AG09309 (cell line): ENCODE results near the gene TSPAN6.

Experiments used
- DNase-seq: peaks from one replicate; pipeline ENCODE4 v3.0.0-alpha.2; 2010; ENCODE audit warnings: low read depth
- H3K4me3 ChIP-seq: 2 replicates; pipeline ENCODE4 v1.5.1; 2011; ENCODE audit warnings: mild to moderate bottlenecking, low read depth, low read length, moderate library complexity; ENCODE audit not compliant: control insufficient read depth
- TF ChIP-seq, protein P1 (sequence below): IDR thresholded peaks from 2 replicates; pipeline ENCODE4 v1.5.1; 2011; ENCODE audit warnings: mild to moderate bottlenecking, low read depth, low read length, inconsistent platforms; ENCODE audit not compliant: insufficient read depth, control insufficient read depth; ENCODE audit errors: missing control alignments

Gene TSPAN6

GRCh38 chrX:100643212-100643611, 6.6 kb upstream of the TSPAN6 start:
- H3K4me3 ChIP-seq = no peak overlapping the region
- no peak for DNase-seq
- TF ChIP-seq, protein P1, sequence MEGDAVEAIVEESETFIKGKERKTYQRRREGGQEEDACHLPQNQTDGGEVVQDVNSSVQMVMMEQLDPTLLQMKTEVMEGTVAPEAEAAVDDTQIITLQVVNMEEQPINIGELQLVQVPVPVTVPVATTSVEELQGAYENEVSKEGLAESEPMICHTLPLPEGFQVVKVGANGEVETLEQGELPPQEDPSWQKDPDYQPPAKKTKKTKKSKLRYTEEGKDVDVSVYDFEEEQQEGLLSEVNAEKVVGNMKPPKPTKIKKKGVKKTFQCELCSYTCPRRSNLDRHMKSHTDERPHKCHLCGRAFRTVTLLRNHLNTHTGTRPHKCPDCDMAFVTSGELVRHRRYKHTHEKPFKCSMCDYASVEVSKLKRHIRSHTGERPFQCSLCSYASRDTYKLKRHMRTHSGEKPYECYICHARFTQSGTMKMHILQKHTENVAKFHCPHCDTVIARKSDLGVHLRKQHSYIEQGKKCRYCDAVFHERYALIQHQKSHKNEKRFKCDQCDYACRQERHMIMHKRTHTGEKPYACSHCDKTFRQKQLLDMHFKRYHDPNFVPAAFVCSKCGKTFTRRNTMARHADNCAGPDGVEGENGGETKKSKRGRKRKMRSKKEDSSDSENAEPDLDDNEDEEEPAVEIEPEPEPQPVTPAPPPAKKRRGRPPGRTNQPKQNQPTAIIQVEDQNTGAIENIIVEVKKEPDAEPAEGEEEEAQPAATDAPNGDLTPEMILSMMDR = no peak

DNA sequence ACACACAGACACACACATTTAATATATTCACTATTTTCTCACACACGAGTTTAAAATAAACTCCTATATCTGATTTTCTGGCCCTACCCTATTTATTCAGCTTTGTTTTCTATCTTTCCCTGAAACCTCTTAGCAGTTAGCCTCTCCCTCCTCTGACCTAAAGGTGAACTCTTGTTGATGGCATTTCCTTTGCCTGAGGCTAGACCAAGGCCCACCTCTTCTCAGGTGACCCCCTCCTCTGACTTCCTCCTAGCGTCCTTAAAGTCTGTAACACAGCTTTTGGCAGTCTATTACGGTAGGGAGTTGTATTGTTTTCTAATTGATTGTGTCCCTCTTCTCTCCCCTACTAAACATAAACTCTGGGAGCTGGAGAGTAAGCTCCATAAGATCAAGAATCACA, 5.7 kb upstream of the TSPAN6 start:
- TF ChIP-seq, protein P1 = no peak
- no peak overlapping the region for H3K4me3 ChIP-seq

GRCh38 chrX:100635989-100636320, 651 bp downstream of the TSPAN6 start:
- peak overlapping the region; percentile 71 for H3K4me3 ChIP-seq
- TF ChIP-seq, protein P1 = no peak
- DNase-seq = no peak

More for the DNA sequence above, 5.7 kb upstream of the TSPAN6 start:
- DNase-seq = no peak

DNA sequence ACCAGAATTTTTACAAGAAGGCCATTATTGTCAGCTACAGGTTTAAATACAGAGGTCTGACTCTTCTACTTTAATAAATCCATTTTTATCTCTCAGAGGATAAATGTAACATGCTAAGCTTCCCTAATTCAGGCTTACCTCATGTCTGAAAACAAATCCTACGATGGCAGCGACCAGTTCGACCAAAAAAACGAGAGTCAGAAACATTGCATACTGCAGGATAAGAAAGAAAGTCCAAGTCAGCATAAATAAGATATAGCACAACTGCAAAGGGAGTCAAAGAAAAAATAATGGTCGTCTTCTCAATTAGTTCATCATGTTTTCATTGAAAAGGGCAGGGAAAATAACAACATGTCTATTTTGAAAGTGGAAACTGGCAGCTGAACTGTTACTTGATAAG, 1.6 kb downstream of the TSPAN6 start:
- TF ChIP-seq, protein P1 = no peak
- no peak overlapping the region for H3K4me3 ChIP-seq
- no peak for DNase-seq

- H3K4me3 ChIP-seq = no peak overlapping the region
- TF ChIP-seq, protein P1 = no peak
- DNase-seq = no peak
These were observed 10.6 kb downstream of the TSPAN6 start for GRCh38 chrX:100625985-100626491.

DNA sequence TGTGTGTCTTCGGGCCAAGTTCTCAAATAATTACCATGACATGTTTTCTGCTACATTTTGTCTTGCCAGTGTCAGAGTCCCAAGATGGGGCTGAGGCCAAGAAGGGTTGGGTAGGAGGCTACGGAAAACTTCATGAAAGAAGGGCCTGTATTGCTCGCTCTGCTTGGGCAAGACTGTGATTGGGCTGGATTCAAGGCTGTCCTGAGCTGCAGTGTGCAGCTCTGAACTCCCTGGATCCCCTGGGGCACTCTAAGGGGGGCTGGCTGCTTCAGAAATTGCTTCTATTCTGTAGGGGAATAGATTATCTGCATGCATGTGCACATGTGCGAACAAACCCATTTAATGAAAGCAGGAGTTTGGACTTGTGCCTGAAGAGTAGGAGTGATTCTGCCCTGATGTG, 13.6 kb downstream of the TSPAN6 start:
- TF ChIP-seq, protein P1 = no peak
- no peak overlapping the region for H3K4me3 ChIP-seq
- DNase-seq = no peak

GRCh38 chrX:100615005-100615404, 21.6 kb downstream of the TSPAN6 start:
- no peak overlapping the region for H3K4me3 ChIP-seq
- peak; percentile 20 for DNase-seq
- TF ChIP-seq, protein P1 = peak; percentile 72
